ENCODE data around the gene MMEL1. TPM values are rescaled to one million over a fixed set of nuclear protein-coding genes. Genes with fewer than 3 reads are reported as not detected.

Gene MMEL1
- total RNA-seq, 1 experiment from 2014 or later, result 4.9 TPM

GRCh38 chr1:2602311-2602835, 30.4 kb downstream of the MMEL1 start:
- H3K4me1 ChIP-seq (replicated peaks; ENCODE audit: insufficient read depth), result no peaks in the 10 kb centered on the region
- no peak for TF ChIP-seq CTCF (conservative IDR thresholded peaks at IDR 0.05)
- no peak for TF ChIP-seq EZH2 (IDR thresholded peaks at IDR 0.05; ENCODE audit: low read depth)
- BruUV-seq (replicated peaks), result no TSS peak
- intact Hi-C loops (cut with micrococcal nuclease; ENCODE audit: unreplicated experiment), result no loop called here
- ChIA-PET CTCF (interaction anchor here (0.6 kb wide), 1 partner anchor 9 kb away, joined by 3 read pairs; no protein-coding TSS in a partner anchor), POLR2A (ENCODE audit: unreplicated experiment) (no interaction called here)
- no peaks in the 10 kb centered on the region for H3F3A ChIP-seq (ENCODE audit: insufficient read depth, low read depth)
- no peaks in the 10 kb centered on the region for H3K36me3 ChIP-seq (ENCODE audit: low read depth)
- H3K27ac ChIP-seq, result no peak overlapping the region
- no peak overlapping the region for H3K4me2 ChIP-seq
- no peak for DNase-seq
- no peak overlapping the region for H2AFZ ChIP-seq
- H3K27me3 ChIP-seq (ENCODE audit: insufficient read depth, low read depth), result peaks cover 95% of the 10 kb centered on the region
- no peaks in the 10 kb centered on the region for H3K9me3 ChIP-seq (ENCODE audit: insufficient read depth, low read depth)
- no peak overlapping the region for H3K4me3 ChIP-seq
- H3K9me2 ChIP-seq (ENCODE audit: insufficient read depth), result no peaks in the 10 kb centered on the region
- H4K20me1 ChIP-seq (ENCODE audit: insufficient read depth), result no peaks in the 10 kb centered on the region
- no peaks in the 10 kb centered on the region for H3K79me2 ChIP-seq (ENCODE audit: low read depth)

GRCh38 chr1:2601721-2602303, 31.0 kb downstream of the MMEL1 start:
- no peak overlapping the region for H3K4me2 ChIP-seq
- H3K79me2 ChIP-seq (ENCODE audit: low read depth), result no peaks in the 10 kb centered on the region
- no peak for TF ChIP-seq CTCF (conservative IDR thresholded peaks at IDR 0.05)
- TF ChIP-seq EZH2 (IDR thresholded peaks at IDR 0.05; ENCODE audit: low read depth), result no peak
- ChIA-PET POLR2A (ENCODE audit: unreplicated experiment) (no interaction called here), CTCF (no interaction called here)
- H3K36me3 ChIP-seq (ENCODE audit: low read depth), result no peaks in the 10 kb centered on the region
- no peak overlapping the region for H3K27ac ChIP-seq
- H3K9me2 ChIP-seq (ENCODE audit: insufficient read depth), result no peaks in the 10 kb centered on the region
- DNase-seq, result no peak
- no peaks in the 10 kb centered on the region for H3F3A ChIP-seq (ENCODE audit: insufficient read depth, low read depth)
- intact Hi-C loops (cut with micrococcal nuclease; ENCODE audit: unreplicated experiment), result no loop called here
- H4K20me1 ChIP-seq (ENCODE audit: insufficient read depth), result no peaks in the 10 kb centered on the region
- H3K27me3 ChIP-seq (ENCODE audit: insufficient read depth, low read depth), result peaks cover 96% of the 10 kb centered on the region
- no peak overlapping the region for H2AFZ ChIP-seq
- no TSS peak for BruUV-seq (replicated peaks)
- no peaks in the 10 kb centered on the region for H3K4me1 ChIP-seq (replicated peaks; ENCODE audit: insufficient read depth)
- no peaks in the 10 kb centered on the region for H3K9me3 ChIP-seq (ENCODE audit: insufficient read depth, low read depth)
- H3K4me3 ChIP-seq, result no peak overlapping the region

GRCh38 chr1:2598329-2598931, 34.4 kb downstream of the MMEL1 start:
- no TSS peak for BruUV-seq (replicated peaks)
- Histone ChIP-seq H3K27ac (no peak overlapping the region), H3K9me2 (ENCODE audit: insufficient read depth) (no peaks in the 10 kb centered on the region), H3K4me3 (no peak overlapping the region), H3F3A (ENCODE audit: insufficient read depth, low read depth) (no peaks in the 10 kb centered on the region), H3K27me3 (ENCODE audit: insufficient read depth, low read depth) (peaks cover 70% of the 10 kb centered on the region), H2AFZ (no peak overlapping the region), H3K36me3 (ENCODE audit: low read depth) (no peaks in the 10 kb centered on the region), H3K79me2 (ENCODE audit: low read depth) (no peaks in the 10 kb centered on the region), H3K9me3 (ENCODE audit: insufficient read depth, low read depth) (no peaks in the 10 kb centered on the region), H3K4me1 (replicated peaks; ENCODE audit: insufficient read depth) (no peaks in the 10 kb centered on the region), H3K4me2 (no peak overlapping the region), H4K20me1 (ENCODE audit: insufficient read depth) (no peaks in the 10 kb centered on the region)
- ChIA-PET POLR2A (ENCODE audit: unreplicated experiment) (interaction anchor here (0.7 kb wide), 1 partner anchor 149 kb away, joined by 6 read pairs; no protein-coding TSS in a partner anchor), CTCF (no interaction called here)
- TF ChIP-seq EZH2 (IDR thresholded peaks at IDR 0.05; ENCODE audit: low read depth) (no peak), CTCF (conservative IDR thresholded peaks at IDR 0.05) (no peak)
- intact Hi-C loops (cut with micrococcal nuclease; ENCODE audit: unreplicated experiment), result no loop called here
- no peak for DNase-seq

Measured in PC-9 (cell line).